Colonic mucosa (tissue), 4 donors: ENCODE results near the gene RHBDD1. TPM values are rescaled to one million over a fixed set of nuclear protein-coding genes. Genes with fewer than 3 reads are reported as not detected.

Experiments
- DNase-seq: peaks from one replicate; pipeline ENCODE4 v3.0.0-alpha.2; 2020
- H3K27ac ChIP-seq: fragments of 200-600 bp; one replicate; pipeline ENCODE4 v1.8.0; 2021
- H3K27me3 ChIP-seq: fragments of 200-600 bp; one replicate; pipeline ENCODE4 v1.8.0; 2021
- H3K36me3 ChIP-seq: fragments of 200-600 bp; one replicate; pipeline ENCODE4 v1.8.0; 2021
- H3K4me1 ChIP-seq: fragments of 200-600 bp; one replicate; pipeline ENCODE4 v1.8.0; 2021; ENCODE audit warnings: mild to moderate bottlenecking
- H3K4me3 ChIP-seq: fragments of 200-600 bp; one replicate; pipeline ENCODE4 v1.8.0; 2021
- H3K9ac ChIP-seq, 2 donors: one replicate each; pipeline ENCODE4 v1.7.0; 2013; ENCODE audit warnings: control low read depth in 2 of 2, low read depth in 2 of 2, low read length in 2 of 2
- H3K9me3 ChIP-seq: fragments of 200-600 bp; one replicate; pipeline ENCODE4 v1.8.0; 2021
- intact Hi-C: fragments of 100-400 bp; cut with DNase I; formaldehyde crosslinking; loops from one replicate; pipeline ENCODE4 v1.14.1; 2022
- total RNA-seq, 2 donors: library from RNA; stranded (reverse); fragmentation: NEBNext Ultra II Directional in 1 of 2; extraction: Animal tissue kit (Norgen Biotek cat#: 25700) in 1 of 2; gene quantifications; one replicate each; pipeline ENCODE4 v1.2.1, GENCODE V29; 2021
- TF ChIP-seq, protein P1 (sequence below): fragments of 200-600 bp; IDR thresholded peaks from one replicate; pipeline ENCODE4 v1.8.0; 2022; ENCODE audit warnings: antibody characterized with exemption, mild to moderate bottlenecking
- donor health status: healthy.
- donor health status: DM: no; HTN: no; CAD: no.
- donor health status: DM: no; HTN: no; CAD: no.

The RHBDD1 gene
- total RNA-seq, 2 donors from 2014 or later, result 29.9 to 31.7 TPM

DNA sequence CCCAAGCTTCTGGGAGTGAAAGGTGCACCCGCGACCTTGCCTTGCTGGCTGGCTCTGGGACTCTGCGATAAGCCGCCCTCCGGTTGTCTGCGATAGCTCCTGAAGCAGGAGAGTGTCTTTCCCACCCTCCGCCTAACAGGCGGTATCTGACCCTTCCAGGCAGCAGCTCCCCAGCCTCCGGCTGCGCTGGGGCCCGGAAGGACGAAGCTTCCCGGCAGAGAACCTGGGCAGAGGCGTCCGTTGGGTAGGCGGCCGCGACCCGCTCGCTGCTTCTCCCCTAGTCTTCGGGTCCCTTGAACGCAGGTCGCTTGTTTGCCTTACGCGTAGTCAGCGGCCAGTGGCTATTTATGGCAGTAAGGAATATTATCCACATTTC lies 446 bp upstream of the RHBDD1 start:
- H3K9me3 ChIP-seq, result no peaks in the 10 kb centered on the region
- no peaks in the 10 kb centered on the region for H3K36me3 ChIP-seq
- no peaks in the 10 kb centered on the region for H3K27me3 ChIP-seq
- peak overlapping the region; percentile 72 to 78 for H3K9ac ChIP-seq
- TF ChIP-seq, protein P1, sequence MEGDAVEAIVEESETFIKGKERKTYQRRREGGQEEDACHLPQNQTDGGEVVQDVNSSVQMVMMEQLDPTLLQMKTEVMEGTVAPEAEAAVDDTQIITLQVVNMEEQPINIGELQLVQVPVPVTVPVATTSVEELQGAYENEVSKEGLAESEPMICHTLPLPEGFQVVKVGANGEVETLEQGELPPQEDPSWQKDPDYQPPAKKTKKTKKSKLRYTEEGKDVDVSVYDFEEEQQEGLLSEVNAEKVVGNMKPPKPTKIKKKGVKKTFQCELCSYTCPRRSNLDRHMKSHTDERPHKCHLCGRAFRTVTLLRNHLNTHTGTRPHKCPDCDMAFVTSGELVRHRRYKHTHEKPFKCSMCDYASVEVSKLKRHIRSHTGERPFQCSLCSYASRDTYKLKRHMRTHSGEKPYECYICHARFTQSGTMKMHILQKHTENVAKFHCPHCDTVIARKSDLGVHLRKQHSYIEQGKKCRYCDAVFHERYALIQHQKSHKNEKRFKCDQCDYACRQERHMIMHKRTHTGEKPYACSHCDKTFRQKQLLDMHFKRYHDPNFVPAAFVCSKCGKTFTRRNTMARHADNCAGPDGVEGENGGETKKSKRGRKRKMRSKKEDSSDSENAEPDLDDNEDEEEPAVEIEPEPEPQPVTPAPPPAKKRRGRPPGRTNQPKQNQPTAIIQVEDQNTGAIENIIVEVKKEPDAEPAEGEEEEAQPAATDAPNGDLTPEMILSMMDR, result no peak
- intact Hi-C loops, result no loop called here
- DNase-seq, result no peak
- H3K4me1 ChIP-seq, result peaks cover 12% of the 10 kb centered on the region
- H3K27ac ChIP-seq, result peak overlapping the region; percentile 99
- H3K4me3 ChIP-seq, result peak overlapping the region; percentile 74

DNA sequence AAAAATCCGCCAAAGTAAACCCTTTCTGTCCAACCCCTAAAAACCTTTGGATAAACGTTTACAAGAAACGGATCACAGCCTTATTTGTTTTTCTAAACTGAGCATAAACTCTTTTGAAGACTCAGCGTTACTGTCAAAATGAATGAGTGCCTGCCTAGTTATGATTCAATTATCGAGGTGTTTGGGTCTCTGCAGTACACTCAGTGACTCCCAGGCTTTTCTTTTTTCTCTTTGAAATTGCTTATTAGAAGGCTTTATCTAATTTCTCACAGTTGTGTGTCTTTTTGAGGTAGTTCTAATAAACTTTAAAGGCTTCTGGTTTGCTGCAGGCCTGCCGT lies 663 bp downstream of the RHBDD1 start:
- no peaks in the 10 kb centered on the region for H3K9me3 ChIP-seq
- peaks cover 12% of the 10 kb centered on the region for H3K4me1 ChIP-seq
- no peaks in the 10 kb centered on the region for H3K27me3 ChIP-seq
- peak overlapping the region; percentile 74 for H3K4me3 ChIP-seq
- peak overlapping the region; percentile 78 to 80 for H3K9ac ChIP-seq
- TF ChIP-seq, protein P1, result no peak
- H3K27ac ChIP-seq, result peak overlapping the region; percentile 99
- DNase-seq, result no peak
- intact Hi-C loops, result no loop called here
- H3K36me3 ChIP-seq, result no peaks in the 10 kb centered on the region

DNA sequence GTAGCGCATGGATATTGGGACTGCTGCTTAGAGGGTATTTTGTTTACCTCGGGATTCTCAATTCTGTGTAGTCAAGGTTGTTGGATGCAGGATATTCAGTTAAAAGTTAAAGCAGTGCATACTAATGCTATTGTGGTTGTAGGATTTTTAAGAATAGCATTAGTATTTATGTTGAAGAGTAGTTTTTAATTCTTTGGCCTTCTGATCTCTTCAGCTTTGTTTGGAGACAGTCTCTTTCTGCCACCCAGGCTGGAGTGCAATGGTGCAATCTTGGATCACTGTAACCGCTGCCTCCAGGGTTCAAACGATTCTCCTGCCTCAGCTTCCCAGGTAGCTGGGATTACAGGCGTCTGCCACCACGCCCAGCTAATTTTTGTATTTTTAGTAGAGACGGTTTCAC lies 1.5 kb downstream of the RHBDD1 start:
- Histone ChIP-seq H3K27ac (peak overlapping the region; percentile 99), H3K4me1 (peaks cover 12% of the 10 kb centered on the region), H3K36me3 (no peaks in the 10 kb centered on the region), H3K4me3 (no peak overlapping the region), H3K9ac (no peak overlapping the region), H3K27me3 (no peaks in the 10 kb centered on the region), H3K9me3 (no peaks in the 10 kb centered on the region)
- intact Hi-C loops, result no loop called here
- no peak for DNase-seq
- TF ChIP-seq, protein P1, result no peak

DNA sequence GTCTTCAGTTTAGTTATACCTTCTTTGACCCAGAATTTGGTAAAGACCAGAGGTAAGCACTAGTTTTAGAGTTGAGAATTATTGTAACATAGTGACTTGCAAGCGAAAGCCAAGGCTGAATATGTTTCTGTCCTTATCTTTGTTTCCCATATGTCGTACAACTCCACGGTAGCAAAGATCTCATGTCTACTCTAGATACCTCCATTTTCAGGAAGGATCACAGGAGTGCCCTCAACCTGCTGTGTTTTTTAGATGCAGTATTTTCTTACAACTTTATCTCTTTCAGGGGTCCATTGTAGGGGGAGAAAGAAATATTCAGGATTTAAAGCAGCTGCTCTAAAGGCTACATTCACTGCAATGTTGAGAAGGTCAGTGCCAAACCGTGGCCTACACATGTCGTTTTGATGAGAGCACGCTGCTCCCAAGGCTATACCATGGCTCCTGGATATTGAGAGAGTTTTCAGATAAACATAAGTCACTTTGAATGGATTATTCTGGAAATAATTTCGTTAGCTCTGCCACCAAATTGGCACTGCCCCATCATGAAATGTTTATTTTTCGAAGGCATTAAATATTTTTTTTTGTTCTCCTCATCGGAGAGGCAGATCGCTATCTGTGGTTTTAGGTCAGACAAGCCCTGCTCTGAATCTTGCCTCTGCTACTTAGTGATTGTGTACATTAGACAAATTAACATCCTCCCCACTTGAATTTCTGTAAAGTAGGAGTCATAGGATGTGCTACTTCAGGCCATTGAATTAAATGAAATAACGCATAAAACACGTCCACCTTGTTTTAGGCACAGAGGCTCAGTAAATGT lies 2.1 kb downstream of the RHBDD1 start:
- H3K9ac ChIP-seq, result no peak overlapping the region
- DNase-seq, result no peak
- no peaks in the 10 kb centered on the region for H3K27me3 ChIP-seq
- TF ChIP-seq, protein P1, result no peak
- H3K36me3 ChIP-seq, result no peaks in the 10 kb centered on the region
- H3K27ac ChIP-seq, result no peak overlapping the region
- H3K9me3 ChIP-seq, result no peaks in the 10 kb centered on the region
- H3K4me1 ChIP-seq, result peaks cover 12% of the 10 kb centered on the region
- H3K4me3 ChIP-seq, result no peak overlapping the region
- intact Hi-C loops, result no loop called here

DNA sequence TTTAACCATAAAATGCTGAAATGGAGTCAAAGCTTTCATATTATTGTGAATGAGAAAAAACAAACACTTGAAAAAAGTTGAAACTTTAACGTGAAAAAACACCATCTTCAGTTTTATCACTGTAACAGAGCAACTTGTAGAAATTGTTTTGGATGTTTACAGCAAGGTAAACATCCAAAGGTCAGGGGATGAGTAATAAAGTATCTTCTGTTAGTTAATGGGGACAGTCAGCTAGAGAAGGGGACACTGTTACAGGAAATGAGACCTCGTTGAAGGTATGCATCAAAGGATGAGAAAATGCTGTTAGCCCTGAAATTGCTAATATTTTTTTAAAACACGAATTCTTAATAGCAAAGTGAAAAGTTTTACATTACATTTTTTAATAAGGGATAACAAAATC lies 2.9 kb downstream of the RHBDD1 start:
- DNase-seq, result no peak
- no peak overlapping the region for H3K27ac ChIP-seq

More for the DNA sequence above, 2.9 kb downstream of the RHBDD1 start:
- TF ChIP-seq, protein P1, result no peak
- H3K9me3 ChIP-seq, result no peaks in the 10 kb centered on the region
- intact Hi-C loops, result no loop called here
- no peak overlapping the region for H3K4me3 ChIP-seq
- H3K4me1 ChIP-seq, result peaks cover 12% of the 10 kb centered on the region
- no peaks in the 10 kb centered on the region for H3K36me3 ChIP-seq
- no peak overlapping the region for H3K9ac ChIP-seq
- H3K27me3 ChIP-seq, result no peaks in the 10 kb centered on the region
